NCI-H1092 (cell line): ENCODE data around the gene BEAN1.

Experiments used
- DNase-seq: peaks from one replicate; lab custom pipeline; 2025; lab: John Stamatoyannopoulos, UW

The BEAN1 gene

GRCh38 chr16:66395806-66396555, 31.1 kb upstream of the BEAN1 start:
- no peak for DNase-seq

- no peak for DNase-seq
These were observed 29.2 kb upstream of the BEAN1 start for GRCh38 chr16:66397736-66398433.

DNA sequence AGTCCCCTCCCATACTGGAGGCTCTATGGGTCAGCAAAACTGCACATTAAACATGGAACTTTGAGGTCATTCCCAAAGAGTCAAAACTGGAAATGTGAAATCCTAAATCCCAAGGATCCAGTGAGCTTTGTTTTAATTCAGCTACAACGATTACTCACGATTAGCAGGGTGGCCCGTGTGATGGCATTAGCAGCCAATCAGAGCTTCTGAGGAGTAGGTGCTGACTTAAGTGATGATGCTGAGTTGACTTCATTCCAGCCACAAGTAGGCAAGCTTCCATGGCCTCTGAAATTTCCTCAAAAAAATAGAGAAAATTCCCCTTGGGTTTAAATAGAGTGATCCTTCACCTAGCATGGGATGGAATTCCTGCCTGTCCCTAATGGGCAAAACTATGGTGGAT, 28.1 kb upstream of the BEAN1 start:
- DNase-seq, result no peak

DNA sequence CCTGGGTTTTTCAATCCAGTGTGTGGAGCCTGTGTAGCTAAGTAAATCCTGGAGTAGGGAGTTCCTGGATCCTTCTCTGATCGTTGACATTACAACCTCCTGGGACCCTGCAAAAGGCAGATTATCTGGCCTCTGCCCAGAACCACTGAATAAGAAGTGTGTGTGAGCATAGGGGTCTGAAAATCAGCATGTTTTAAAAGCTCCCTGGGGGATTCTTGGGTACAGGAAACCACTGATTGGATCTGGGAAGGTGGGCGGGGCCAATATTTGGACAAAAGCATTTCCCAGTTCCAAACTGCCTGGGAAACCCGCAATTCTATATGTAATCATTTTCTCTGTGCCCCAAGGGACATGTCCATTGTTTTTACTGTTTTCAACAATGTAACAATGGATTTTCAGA, 27.2 kb upstream of the BEAN1 start:
- DNase-seq, result peak; percentile 65

GRCh38 chr16:66400503-66401380, 26.4 kb upstream of the BEAN1 start:
- no peak for DNase-seq

GRCh38 chr16:66401610-66402009, 25.5 kb upstream of the BEAN1 start:
- no peak for DNase-seq

DNA sequence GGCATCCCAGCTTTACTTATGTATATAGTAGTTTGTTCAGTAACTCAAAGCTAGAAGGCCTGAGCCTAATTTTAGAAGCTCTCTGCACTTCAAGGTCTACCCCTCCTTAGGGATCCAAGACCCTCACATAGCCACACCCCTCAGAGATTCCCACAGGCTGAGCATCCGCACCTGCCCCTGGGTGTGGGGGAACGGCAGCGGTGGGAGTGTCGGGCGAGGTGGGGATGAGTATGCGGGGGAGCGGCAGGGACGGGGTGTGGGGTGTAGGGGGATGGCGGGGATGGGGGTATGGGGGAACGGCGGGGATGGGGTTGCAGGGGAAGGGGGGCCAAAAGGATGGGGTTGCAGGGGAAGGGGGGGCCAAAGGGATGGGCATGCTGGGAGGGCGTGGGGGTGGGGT, 24.9 kb upstream of the BEAN1 start:
- no peak for DNase-seq

DNA sequence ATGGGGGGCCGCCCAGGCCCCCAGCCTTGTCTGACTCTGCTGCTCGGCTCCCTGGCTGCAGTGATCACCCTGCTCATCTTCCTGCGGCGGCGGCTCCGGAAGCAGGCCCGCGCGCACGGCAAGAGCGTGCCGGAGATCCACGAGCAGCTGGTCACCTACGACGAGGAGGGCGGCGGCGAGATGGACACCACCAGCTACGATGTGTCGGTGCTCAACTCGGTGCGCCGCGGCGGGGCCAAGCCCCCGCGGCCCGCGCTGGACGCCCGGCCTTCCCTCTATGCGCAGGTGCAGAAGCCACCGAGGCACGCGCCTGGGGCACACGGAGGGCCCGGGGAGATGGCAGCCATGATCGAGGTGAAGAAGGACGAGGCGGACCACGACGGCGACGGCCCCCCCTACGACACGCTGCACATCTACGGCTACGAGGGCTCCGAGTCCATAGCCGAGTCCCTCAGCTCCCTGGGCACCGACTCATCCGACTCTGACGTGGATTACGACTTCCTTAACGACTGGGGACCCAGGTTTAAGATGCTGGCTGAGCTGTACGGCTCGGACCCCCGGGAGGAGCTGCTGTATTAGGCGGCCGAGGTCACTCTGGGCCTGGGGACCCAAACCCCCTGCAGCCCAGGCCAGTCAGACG, 24.4 kb upstream of the BEAN1 start:
- DNase-seq, result no peak

GRCh38 chr16:66403531-66404145, 23.5 kb upstream of the BEAN1 start:
- DNase-seq, result no peak

DNA sequence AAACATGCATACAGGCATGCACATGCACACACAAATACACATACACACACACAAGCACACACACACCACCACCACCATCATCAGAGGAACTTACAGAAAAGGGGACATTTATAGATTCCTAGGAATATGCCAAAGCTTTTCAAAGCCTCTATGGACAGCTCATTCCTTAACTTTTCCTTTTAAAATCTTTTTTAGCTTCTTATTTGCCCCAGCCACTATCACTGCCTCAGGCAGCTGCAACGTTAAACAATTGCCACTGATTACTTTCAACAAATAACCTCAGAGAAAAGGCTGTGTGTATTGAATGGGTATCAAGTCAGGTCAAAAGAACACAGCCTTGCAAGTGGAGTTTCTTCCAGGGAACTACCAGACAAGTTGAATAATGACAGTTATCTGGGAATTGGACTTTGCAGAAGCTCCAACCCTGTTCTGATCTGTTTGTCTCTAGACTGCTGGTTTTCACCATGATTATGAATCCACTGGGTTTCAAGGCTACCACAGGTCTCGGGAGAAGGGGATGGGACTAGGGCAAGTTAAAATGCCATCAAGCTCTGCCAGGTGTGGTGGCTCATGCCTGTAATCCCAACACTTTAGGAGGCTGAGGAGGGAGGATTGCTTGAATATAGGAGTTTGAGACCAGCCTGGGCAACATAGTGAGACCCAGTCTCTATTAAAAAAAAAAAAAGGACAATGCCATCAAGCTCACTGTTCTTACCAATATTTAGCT, 21.9 kb upstream of the BEAN1 start:
- no peak for DNase-seq

GRCh38 chr16:66406534-66407221, 20.4 kb upstream of the BEAN1 start:
- peak; percentile 51 for DNase-seq

- no peak for DNase-seq
These were observed 18.7 kb upstream of the BEAN1 start for GRCh38 chr16:66408163-66409048.

DNA sequence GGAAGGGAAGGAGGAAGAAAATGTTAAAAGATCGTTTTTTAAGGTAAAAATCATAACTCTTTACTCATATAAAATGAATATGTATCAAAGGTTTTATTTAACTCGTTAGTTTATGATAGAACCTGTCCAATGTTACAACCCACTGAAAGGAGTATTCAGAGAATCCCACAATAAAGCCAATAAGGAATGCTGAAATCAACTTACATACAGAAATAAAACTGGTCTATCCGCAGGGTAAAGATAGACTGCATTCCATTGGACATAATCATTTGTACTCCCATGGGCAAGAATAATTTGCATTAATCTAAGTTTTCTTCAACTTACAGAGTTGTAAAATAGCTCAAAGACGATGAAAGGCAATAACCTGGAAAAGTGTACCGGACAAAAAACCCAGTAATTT, 17.9 kb upstream of the BEAN1 start:
- DNase-seq, result no peak

DNA sequence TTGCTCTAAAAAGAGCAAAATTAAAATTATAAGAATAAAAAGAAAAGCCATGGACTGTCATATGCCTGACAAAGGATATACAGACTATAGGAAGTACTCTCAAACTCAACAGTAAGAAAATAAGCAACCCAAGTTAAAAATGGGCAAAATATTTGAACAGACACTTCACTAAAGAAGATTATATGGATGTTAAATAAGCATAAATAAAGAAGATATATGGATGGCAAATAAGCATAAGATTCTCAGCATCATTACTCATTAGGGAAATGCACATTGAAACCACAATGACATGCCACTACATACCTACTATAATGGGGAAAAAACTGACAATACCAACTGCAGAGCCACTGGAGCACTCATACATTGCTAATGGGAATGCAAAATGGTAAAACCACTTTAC, 14.9 kb upstream of the BEAN1 start:
- DNase-seq, result no peak

DNA sequence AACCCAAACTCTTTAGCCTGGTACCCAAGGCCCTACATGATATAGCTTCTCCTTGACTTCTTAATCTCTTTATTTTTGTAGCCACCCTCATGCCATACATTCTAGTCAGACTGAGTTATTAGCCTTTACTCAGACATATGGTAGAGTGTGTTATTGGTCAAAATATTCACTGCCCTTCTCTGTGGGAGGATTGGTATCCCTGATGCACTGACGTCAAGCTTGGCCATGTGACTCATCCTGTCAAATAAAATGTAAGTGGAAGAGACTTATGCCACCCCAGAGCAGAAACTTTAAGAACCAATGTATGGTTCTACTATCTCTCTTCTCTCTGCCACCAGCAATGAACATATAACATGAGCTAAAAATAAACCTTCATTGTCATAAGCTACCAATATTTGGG, 12.2 kb upstream of the BEAN1 start:
- no peak for DNase-seq

DNA sequence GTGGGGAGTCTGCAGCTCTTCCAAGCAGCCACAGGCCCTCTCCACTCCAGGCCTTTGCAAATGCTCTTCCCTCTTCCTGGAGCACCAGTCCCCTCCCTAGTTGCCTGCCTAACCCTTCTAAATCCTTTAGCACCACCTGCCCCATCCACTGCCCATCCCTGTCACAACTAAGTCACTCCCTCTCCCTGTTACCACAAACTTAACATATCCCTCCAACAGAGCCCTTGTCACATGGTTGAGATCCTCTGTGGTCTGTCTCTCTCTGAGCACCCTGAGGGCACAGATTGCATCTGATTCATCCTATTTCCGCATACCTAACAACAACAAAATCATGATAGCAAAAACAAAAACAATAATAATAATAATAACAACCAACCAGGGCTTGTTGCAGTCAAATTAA, 11.0 kb upstream of the BEAN1 start:
- no peak for DNase-seq

GRCh38 chr16:66416939-66417700, 10.0 kb upstream of the BEAN1 start:
- DNase-seq, result no peak

DNA sequence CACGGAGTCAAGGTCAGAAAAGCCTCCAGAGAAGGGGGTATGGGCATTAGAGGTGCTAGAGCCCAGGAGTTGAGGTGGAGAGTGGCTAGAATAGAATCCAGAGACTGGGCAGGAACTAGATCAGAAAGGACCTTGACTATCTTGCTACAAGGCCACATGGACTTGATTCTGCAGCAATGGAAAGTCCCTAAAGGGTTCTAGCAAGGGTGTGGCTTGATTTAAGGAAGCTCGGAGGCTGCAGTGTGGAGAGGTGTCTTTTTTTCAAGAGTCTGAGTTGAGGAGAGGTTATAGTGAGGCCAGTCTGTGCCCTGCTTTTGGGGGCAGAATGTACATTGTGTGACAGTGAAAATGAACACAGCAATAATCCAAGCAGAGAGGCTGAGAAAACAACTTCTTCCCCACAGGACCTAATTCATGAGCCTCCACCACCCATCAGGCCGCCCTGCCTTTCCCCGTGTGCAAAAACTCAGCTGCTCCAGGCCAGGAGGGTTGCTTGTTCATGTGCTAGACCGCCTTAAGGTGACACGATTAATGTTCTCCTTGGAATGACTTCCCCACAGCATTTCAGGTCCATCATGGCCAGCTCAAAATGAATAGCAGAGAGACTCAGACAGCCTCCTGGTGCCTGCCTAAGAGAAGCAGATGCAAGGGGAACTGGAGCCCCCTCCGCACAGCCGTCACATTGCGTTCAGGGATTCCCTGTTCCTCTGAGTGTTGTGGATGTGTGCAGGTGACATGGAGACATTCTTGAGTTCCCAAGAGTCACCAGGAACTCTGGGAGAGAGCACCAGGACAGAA, 8.7 kb upstream of the BEAN1 start:
- DNase-seq, result no peak
